GM19324 (cell line): ENCODE data around the gene TFAM.
A peak's percentile ranks its signal among the peaks of the same experiment; 100 is the strongest.
"Not testable (repeated sequence)": the region's sequence is repeated elsewhere in the genome, so short reads cannot be mapped to it uniquely, and the experiment has no call there.

Experiments
- ATAC-seq: cut with Tn5 transposase; IDR thresholded peaks from one replicate; pipeline ENCODE4 v1.9.1; 2021; ENCODE audit warnings: mild to moderate bottlenecking, moderate library complexity; ENCODE audit not compliant: unreplicated experiment, low FRiP score

TFAM gene

GRCh38 chr10:58372607-58373441 lies 12.4 kb upstream of the TFAM start:
- no peak for ATAC-seq

GRCh38 chr10:58373442-58373827 lies 11.8 kb upstream of the TFAM start:
- no peak for ATAC-seq

- no peak for ATAC-seq
These were observed 2.7 kb upstream of the TFAM start for GRCh38 chr10:58382489-58382995.

DNA sequence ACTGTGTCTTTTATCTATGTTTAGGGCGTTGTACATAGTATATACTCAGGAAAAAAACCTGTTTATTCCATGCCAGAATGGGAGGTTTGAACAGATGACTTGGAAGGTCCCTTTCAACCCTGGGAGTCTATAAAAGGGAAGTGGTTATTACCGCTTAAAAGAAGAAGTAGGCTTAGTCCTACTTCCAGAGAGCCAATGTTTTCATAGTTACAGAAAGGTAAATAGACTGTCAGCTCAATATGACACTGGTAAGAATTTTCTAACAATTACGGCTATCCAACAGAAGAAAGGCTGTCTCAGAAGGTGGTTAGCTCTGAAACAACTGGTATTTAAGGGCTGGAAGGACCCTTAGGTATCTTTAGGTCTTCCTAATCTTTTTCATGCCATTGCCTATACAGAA lies 1.1 kb upstream of the TFAM start:
- no peak for ATAC-seq

DNA sequence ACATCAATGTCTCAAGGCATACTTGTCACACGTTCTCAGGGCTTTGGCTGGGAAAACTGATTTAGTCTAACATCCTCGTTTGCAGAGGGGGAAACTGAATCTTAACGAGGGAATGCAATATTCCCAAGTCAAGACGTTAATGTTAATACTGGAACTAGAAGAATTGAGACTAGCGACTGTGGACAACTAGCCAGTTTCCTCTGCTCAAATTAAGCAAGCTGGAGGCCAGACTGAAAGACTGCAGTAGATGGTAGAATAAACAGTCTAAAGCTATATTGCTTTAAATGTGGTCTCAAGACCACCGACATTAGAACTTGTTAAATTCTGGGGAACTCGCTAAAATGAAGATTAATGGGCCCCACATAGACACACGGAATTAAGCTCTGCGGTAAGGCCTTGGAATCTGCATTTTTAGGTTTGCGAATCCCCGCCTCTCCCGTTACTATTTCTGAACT lies 639 bp upstream of the TFAM start:
- peak; percentile 0 for ATAC-seq

DNA sequence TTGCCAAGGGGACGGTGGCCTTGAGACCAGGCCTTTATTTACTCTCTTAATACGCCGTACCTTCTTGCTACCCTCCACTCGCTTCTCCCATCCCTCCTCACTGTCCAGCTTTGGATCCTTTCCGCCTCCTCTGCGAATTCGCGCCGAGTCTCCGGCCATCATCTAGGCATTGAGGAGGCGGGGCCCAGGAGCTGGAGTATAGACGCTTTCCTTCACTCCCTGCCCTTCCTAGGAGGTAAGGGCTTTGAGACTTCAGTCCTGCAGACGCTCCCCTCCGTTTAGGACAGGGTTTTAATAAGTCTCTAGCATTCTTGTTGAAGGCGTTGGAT lies 538 bp downstream of the TFAM start:
- peak; percentile 0 for ATAC-seq

DNA sequence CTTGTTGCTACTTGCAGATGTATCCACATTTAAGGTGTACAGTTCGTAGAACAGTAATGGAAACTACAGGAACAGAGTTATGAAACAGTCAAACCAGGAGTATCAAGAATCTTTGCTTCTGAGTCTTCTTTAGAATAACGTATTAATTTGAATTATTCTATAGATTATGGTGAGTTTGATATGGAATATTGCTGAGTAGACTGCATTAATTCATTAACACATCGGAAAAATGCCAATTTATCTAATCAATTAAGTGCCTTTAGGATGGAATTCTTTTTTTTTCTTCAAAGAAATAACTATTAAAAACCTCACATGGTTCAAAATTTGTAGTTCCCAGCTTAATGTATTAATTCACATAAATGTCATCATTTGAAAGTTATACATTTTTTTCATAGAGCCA lies 3.8 kb downstream of the TFAM start:
- no peak for ATAC-seq

- no peak for ATAC-seq
These were observed 8.1 kb downstream of the TFAM start for GRCh38 chr10:58393317-58393716.

DNA sequence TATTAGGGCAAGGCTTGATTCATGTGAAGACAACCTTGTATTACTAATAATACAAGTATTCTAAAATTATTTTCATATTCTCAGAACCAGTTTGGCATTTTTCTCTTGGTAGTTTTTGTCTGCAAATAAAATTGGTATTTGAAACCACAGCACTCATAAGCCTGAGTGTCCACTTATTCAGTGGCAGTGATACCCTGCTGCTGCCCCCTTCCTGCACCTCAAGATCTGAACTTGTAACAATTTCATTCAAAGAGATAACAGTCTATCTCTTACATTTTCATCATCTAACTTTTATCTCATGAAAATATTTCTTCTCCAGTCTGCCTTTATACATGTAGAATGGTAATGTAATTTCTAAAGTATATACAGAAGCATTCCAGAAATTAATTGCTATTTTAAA lies 9.3 kb downstream of the TFAM start:
- ATAC-seq, result no peak

- ATAC-seq, result no peak
These were observed 10.8 kb downstream of the TFAM start for GRCh38 chr10:58396057-58396456.

DNA sequence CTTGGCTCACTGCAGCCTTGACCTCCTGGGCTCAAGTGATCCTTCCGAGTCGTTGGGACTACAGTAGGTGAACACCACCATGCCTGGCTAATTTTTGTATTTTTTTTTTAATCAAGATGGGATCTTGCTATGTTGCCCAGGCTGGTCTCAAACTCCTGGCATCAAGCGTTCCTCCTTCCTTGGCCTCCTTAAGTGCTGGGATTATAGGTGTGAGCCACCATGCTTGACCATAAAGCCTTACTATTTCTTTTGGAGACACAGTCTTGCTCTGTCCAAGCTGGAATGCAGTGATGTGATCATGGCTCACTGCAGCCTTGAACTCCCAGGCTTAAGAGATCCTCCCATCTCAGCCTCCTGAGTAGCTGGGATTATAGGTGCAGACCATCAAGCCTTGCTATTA lies 12.6 kb downstream of the TFAM start:
- ATAC-seq, result no peak

DNA sequence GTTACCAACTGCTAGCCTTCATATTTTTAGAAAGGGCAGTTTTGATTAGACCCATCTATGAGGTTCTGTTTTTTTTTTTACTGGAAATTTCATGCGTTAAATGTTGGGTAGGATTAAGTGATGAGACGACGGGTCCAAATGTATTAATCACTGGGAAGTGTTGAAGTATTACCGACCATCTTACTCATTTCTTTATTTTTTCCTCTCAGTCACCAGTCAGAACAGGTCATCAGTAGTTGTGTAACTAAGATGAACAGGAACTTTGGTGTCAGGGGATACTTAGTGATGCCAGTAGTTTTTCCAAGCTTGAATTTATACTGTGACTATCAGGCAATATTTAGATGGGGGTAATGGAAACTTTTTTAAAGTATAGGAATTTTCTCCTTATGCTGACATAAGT lies 14.2 kb downstream of the TFAM start:
- ATAC-seq, result no peak

DNA sequence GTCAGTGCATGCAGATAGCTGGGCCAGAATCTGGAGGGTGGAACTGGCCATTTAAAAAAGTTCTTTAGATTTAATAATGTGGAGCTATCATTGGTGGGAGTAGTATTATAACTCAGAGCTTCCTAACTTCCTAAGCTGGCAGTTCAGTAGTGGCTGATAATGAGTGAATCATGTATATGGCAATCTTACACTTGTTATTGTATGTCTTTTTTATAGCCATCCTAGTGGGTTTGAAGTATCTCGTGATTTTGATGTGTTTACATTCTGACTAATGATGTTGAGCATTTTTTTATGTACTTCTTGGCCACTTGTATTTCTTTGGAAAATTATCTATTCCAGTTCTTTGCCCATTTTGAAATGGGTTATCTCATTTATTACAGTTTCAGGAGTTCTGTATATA lies 15.4 kb downstream of the TFAM start:
- ATAC-seq, result no peak

DNA sequence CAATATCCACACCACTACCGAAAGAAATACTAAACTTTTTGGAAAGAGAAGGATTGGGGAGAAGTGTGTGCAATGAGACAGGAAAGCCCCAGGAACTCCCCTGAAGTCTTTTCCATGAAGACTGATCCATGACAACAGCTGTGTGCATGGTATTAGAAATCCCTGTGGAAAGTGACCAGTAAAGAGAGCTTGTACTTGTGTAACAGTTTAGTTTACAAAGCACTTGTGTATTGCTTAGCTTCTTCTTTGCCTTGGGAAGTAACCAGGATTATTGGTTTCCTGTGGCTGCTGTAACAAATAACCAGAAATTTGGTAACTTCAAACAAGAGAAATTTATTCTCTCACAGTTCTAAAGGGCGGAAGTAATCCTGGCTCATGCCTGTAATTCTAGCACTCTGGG lies 18.8 kb downstream of the TFAM start:
- no peak for ATAC-seq

GRCh38 chr10:58409956-58410610 lies 24.9 kb downstream of the TFAM start:
- no peak for ATAC-seq

- ATAC-seq, result no peak
These were observed 27.3 kb downstream of the TFAM start for GRCh38 chr10:58412502-58412961.

DNA sequence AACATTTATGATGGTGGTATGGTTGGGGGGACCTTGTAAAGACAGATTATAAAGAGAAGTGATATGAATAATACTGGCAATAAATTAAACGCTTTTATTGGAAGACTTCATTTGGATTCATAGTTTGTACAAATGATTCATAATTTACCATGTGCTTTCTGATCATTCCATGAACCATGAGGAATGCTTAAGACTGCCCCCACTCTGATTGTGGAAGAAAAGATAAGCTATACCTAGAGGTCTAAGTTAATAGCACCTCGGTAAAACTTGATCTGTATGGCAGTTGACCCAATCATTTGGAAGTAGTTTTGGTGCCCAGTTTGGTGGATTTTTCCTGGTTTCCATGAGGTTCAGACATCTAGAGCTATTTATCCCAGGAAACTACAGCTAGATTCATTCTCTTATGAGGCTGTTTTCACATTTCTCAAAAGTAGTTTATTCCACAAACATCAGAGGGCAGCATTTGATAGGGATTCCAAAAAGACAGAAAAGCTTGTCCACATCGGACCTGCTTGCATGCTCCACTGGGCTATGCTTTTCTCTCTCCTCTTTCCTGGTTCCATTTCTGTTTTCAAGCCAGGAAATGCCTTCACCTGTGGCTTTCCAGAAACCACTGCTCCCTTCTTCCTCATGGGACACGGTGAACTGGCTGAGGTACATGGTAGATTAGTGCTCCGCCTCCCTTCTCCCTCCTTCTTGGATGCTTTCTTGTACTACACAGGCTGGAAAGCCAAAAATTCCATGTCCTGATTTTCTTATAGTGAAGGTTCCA lies 29.2 kb downstream of the TFAM start:
- ATAC-seq, result no peak

GRCh38 chr10:58415757-58416156 lies 30.5 kb downstream of the TFAM start:
- no peak for ATAC-seq

- not testable (repeated sequence) for ATAC-seq
These were observed 32.7 kb downstream of the TFAM start for GRCh38 chr10:58417902-58418301.

- no peak for ATAC-seq
These were observed 39.0 kb downstream of the TFAM start for GRCh38 chr10:58424176-58424575.

- ATAC-seq, result not testable (repeated sequence)
These were observed 43.2 kb downstream of the TFAM start for GRCh38 chr10:58428436-58428835.
